IPS-NIHi11 (cell line): ENCODE measurements around the gene CTNNA3.
"Not testable (repeated sequence)": the region's sequence is repeated elsewhere in the genome, so short reads cannot be mapped to it uniquely, and the experiment has no call there.

ENCODE experiments used
- DNase-seq: peaks from one replicate; pipeline ENCODE4 v3.0.0; 2012; ENCODE audit warnings: mixed read lengths, low spot score

CTNNA3 gene

DNA sequence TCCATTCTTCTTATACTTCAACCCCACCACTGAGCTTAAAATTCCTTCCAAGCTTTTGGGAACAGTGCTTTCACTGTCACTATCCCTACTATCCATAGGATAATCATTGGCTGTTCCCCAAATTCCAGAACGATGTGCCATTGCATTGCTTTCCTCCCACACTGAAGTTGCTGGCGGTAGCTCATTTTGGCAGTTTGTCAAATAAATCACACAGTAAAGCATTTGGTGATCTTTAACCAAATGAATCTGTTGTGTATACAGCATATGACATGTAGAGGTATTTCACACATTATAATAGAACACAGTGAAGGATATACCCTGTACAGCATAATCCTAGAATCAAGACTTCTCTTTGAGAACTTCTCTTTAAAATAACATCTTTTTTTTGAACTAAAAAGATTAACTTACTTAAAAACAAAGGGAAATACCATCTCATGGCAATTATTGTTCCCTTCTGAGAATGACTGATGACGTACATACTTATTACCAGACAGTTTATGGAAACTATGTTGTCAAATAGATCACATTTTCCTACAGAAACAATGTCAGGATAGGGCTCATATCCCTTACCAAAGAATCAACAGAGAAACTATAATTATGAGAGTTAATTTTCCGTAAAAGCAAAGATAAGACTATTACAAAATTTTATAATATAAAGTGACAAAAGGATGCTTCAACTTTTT lies 93.6 kb downstream of the CTNNA3 start:
- peak; percentile 27 for DNase-seq

GRCh38 chr10:67599597-67599996 lies 96.4 kb downstream of the CTNNA3 start:
- no peak for DNase-seq

- no peak for DNase-seq
Observed at GRCh38 chr10:67596641-67597040, 99.4 kb downstream of the CTNNA3 start.

- no peak for DNase-seq
Observed at GRCh38 chr10:67587771-67588170, 108.2 kb downstream of the CTNNA3 start.

- DNase-seq: no peak
Observed at GRCh38 chr10:67575532-67575931, 120.5 kb downstream of the CTNNA3 start.

GRCh38 chr10:67573484-67573883 lies 122.5 kb downstream of the CTNNA3 start:
- DNase-seq: no peak

DNA sequence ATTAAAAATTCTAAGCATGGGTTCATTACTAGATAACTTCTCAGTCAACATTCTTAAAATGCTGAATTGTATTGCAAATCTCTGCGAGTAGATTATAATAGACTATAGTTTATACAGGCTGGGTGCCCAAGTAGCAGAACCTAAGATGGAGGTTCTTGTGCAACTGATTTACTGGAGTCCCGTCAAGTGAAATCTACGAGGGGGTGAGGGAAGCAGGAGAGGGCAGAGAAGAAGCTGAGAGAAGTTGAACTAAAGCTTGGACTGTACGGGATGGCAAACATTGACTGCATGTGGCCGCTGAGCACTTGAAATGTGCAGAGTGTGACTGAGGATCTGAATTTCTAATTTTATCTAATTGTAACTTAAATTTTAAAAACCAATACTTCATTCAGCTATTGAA lies 124.5 kb downstream of the CTNNA3 start:
- no peak for DNase-seq

DNA sequence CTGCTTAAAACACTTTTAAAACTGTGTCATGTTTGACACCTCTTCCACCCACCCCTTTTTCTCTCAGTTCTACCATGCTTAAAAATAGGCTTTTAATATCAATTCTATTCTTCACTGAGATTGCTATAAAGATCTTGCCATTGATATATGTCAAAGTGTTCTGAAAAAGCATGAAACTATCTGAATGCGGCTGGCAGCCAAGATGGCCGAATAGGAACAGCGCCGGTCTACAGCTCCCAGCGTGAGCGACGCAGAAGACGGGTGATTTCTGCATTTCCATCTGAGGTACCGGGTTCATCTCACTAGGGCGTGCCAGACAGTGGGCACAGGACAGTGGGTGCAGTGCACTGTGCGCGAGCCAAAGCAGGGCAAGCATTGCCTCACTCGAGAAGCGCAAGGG lies 137.7 kb downstream of the CTNNA3 start:
- not testable (repeated sequence) for DNase-seq

GRCh38 chr10:67553254-67553653 lies 142.7 kb downstream of the CTNNA3 start:
- DNase-seq: no peak

DNA sequence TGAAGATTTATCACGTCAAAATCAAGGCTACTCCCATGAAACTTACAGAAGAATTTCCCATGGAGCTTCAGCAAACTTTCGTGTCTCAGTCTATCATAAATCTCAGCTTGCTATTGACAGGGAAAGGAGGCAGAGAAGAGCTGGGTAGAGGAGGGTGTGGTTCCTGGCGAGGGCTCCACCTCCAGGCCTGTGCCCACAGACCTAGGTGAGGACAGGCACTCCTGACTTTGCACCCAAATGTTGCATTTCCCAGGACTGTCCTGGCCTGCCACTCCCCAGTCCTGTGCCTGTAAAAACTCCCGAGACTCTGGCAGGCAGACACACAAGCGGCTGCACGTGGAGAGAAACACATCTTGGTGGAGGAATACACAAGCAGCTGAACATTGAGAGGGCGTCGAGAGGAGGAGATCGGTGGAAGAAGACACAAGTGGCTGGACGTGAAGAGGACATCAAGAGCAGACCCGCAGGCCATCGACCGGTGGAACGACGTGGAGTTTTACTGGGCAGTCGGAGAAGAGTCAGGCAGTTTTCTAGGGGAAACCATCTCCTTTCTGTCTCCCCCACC lies 145.1 kb downstream of the CTNNA3 start:
- no peak for DNase-seq

GRCh38 chr10:67550046-67550445 lies 145.9 kb downstream of the CTNNA3 start:
- DNase-seq: no peak

- no peak for DNase-seq
Observed at GRCh38 chr10:67549390-67549789, 146.6 kb downstream of the CTNNA3 start.

DNA sequence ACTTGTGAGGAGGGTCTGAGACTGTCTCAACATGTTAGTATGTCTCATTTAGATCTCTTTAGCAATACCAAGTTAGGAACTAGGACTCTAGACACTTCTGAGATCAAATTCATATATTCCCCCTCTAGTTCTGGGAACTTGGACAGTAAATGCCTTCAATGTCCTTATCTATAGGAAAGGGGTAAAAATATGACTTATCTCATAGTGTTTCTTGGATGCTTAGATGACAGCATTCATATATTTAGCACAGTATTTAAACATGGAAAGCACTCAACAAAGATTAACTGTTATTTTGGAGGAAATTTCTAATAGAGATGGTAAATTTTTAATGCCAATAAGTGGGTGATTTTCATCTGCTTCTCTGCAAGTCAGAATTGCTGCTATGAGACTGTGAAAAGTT lies 154.6 kb downstream of the CTNNA3 start:
- no peak for DNase-seq

DNA sequence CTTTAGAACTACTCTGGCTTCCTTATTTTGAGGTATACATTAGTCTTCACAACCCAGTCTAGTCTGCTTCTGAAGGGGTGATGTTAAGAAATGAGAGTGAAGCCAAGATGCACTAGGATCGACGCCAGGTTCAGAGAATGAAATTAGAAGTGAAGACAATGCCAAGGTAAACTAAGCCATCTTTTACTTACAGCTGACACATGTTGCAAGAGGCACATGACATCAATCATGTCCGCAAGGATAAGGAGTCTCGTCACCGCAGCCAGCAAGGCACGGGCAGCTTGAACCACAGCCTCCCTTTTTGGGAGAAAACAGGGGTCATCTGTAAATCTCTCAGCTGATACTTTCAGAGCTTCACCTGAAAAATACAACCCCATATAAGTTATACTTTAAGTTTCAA lies 156.7 kb downstream of the CTNNA3 start:
- no peak for DNase-seq

- no peak for DNase-seq
Observed at GRCh38 chr10:67537906-67538305, 158.1 kb downstream of the CTNNA3 start.

DNA sequence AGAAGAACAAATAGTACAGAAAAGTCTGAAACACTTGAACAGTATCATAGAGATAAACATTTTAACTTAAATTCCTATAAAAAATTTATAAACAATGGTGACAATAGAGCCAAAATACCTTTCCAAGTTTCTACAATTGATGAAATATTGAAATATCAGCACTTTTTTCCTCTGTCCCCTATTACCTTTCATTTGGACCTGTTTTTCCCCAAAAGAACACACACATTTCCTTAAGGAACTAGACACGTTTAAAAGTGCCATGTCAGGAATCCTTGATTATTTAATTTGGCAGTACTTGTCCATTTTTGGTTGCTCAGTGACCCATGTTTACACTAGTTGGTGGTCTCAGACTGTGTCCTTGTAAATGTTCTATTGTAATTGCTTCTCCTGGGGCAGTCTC lies 162.6 kb downstream of the CTNNA3 start:
- DNase-seq: no peak

DNA sequence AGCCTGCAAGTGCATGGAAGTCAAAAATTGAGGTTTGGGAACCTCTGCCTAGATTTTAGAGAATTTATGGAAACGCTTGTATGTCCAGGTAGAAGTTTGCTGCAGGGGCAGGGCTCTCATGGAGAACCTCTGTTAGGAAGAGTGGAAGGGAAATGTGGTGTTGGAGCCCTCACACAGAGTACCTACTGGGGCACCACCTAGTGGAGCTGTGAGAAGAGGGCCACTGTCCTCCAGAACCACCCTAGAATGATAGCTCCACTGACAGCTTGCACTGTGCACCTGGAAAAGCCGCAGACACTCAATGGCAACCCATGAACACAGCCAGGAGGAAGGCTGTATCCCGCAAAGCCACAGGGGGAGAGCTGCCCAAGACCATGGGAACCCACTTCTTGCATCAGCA lies 165.0 kb downstream of the CTNNA3 start:
- not testable (repeated sequence) for DNase-seq

DNA sequence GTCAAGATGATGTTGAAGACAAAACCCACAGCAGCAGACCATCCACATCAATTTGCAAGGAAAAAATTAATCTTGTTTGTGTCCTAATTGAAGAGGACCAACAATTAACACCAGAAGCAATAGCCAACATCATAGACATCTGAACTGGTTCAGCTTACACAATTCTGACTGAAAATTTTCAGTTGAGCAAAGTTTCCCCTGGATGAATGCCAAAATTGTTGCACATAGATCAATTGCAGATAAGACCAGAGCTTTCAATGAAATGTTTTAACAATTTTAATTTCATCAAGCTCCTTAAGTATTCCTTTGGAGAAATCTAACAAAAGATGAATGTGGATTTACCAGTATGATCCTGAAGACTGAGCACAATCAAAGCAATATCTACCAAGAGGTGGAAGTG lies 168.6 kb downstream of the CTNNA3 start:
- DNase-seq: no peak

- DNase-seq: no peak
Observed at GRCh38 chr10:67521546-67521945, 174.4 kb downstream of the CTNNA3 start.

- DNase-seq: peak; percentile 63
Observed at GRCh38 chr10:67520924-67521520, 175.0 kb downstream of the CTNNA3 start.

DNA sequence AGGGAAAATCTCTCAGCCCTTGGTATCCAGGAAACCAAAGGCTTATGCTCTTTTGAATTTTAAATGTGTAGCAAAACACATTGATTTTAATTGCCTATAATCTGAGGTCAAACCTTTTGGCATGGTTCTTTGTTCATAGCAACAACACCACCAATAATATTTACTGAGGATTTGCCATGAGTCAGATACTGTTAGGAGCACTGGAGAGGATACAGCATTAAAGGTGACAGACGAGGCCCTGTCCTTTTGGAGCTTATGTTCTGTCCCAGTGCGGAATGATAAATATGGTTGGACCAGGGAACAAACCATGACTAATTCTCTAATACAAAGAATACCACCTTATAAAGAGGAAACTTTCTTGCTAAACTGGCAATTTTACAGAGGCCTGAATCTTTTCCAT lies 176.6 kb downstream of the CTNNA3 start:
- no peak for DNase-seq

DNA sequence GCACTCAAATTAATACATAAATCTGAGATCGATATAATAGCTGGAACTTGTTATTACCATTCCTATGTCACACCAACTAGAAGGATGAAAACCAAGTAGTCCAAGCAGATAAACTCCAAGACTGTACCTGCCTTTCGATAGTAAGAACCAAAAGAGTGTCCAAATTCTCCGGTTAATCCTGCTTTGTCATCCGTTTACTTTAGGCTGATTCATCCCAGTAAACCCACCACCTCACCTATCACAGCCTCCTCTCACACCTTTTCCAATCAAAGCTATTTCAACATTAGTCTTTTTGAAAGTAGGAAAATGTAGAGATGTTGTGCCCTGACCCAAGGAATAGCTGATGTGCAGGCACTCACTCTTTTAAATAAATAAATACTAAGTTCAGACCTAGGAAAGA lies 177.2 kb downstream of the CTNNA3 start:
- no peak for DNase-seq

DNA sequence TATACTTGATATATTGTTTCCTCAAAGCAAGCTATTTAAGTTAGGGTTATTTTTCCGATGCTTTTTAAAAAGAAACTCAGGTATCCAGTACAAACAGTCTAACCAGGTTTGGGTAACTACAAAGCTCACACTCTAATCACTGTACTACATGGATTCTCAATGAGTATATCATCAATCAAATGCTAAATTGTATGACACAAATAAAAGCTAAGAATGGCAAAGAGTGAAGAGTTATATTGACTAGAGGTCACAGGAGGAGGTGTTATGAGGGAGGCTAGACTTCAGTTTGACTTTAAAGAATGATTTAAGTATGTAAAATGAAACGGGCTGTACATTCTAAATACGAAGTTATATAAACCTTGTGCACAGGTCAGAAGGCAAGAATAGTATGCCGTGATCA lies 178.0 kb downstream of the CTNNA3 start:
- DNase-seq: no peak

DNA sequence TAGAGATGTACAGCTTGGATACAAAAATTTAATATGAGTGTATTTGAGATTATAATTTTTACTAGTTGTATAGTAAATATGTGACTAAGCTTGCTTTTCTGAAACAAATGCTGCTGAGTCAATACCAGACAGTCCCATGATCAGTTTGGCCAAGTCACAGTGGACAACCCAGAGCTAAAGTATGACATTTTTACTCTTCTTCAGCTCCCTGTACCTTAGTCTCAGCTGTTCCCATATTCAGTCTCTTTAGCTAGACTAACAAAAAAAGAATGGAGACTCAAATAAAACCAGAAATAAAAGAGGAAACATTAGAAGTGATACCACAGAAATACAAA lies 189.3 kb downstream of the CTNNA3 start:
- DNase-seq: no peak
